GM12864 (cell line): ENCODE results near the gene ACSF3.

Source experiments
- DNase-seq: peaks from one replicate; pipeline ENCODE4 v3.0.0-alpha.2; 2011; ENCODE audit warnings: low read depth
- H3K4me3 ChIP-seq: 2 replicates; pipeline ENCODE4 v1.5.1; 2011; ENCODE audit warnings: mild to moderate bottlenecking, low read depth, low read length, control low read depth
- CTCF ChIP-seq: IDR thresholded peaks from 2 replicates; pipeline ENCODE4 v1.5.1; 2011; ENCODE audit warnings: low read depth, mild to moderate bottlenecking, moderate library complexity, low read length, control low read depth, inconsistent platforms; ENCODE audit errors: missing control alignments

Gene ACSF3

GRCh38 chr16:89096042-89096717, 2.5 kb downstream of the ACSF3 start:
- H3K4me3 ChIP-seq: no peak overlapping the region
- TF ChIP-seq CTCF: no peak
- no peak for DNase-seq

- TF ChIP-seq CTCF: no peak
- no peak overlapping the region for H3K4me3 ChIP-seq
- no peak for DNase-seq
Observed at GRCh38 chr16:89096768-89097391, 3.2 kb downstream of the ACSF3 start.

GRCh38 chr16:89097392-89097772, 3.7 kb downstream of the ACSF3 start:
- TF ChIP-seq CTCF: no peak
- DNase-seq: no peak
- peak overlapping the region; percentile 3; the same call in 1 of the 2 replicates for H3K4me3 ChIP-seq

- H3K4me3 ChIP-seq: no peak overlapping the region; the same call in 1 of the 2 replicates
- no peak for DNase-seq
- TF ChIP-seq CTCF: no peak
Observed at GRCh38 chr16:89098767-89099430, 5.2 kb downstream of the ACSF3 start.

GRCh38 chr16:89099905-89100304, 6.3 kb downstream of the ACSF3 start:
- H3K4me3 ChIP-seq: no peak overlapping the region
- no peak for TF ChIP-seq CTCF
- no peak for DNase-seq

- TF ChIP-seq CTCF: no peak
- H3K4me3 ChIP-seq: no peak overlapping the region
- DNase-seq: no peak
Observed at GRCh38 chr16:89100601-89101302, 7.1 kb downstream of the ACSF3 start.
